GM21528 (cell line): ENCODE results near the gene TUG1.

ENCODE experiments used
- ATAC-seq: cut with Tn5 transposase; IDR thresholded peaks from one replicate; pipeline ENCODE4 v1.9.1; 2021; ENCODE audit warnings: mild to moderate bottlenecking, moderate library complexity; ENCODE audit not compliant: unreplicated experiment, low FRiP score

Gene TUG1

GRCh38 chr22:30947173-30947815 is 21.8 kb upstream of the TUG1 start:
- no peak for ATAC-seq

GRCh38 chr22:30947816-30948454 is 21.1 kb upstream of the TUG1 start:
- no peak for ATAC-seq

GRCh38 chr22:30948930-30949342 is 20.1 kb upstream of the TUG1 start:
- ATAC-seq: no peak

GRCh38 chr22:30949934-30950660 is 19.0 kb upstream of the TUG1 start:
- ATAC-seq: no peak

GRCh38 chr22:30953206-30953605 is 15.9 kb upstream of the TUG1 start:
- ATAC-seq: no peak

GRCh38 chr22:30955153-30955552 is 13.9 kb upstream of the TUG1 start:
- no peak for ATAC-seq

- no peak for ATAC-seq
Measured at GRCh38 chr22:30964858-30965257, 4.2 kb upstream of the TUG1 start.

GRCh38 chr22:30968015-30968923 is 796 bp upstream of the TUG1 start, which contains the start of gene MORC2:
Gene MORC2 (minus strand): TSS chr22:30968774. CDS start chr22:30967889, 885 bp downstream.
- no peak for ATAC-seq

- ATAC-seq: peak; percentile 41
Measured at GRCh38 chr22:30969532-30970355, 679 bp downstream of the TUG1 start.

- ATAC-seq: no peak
Measured at GRCh38 chr22:30970356-30970746, 1.3 kb downstream of the TUG1 start.

GRCh38 chr22:30978304-30978962 is 9.4 kb downstream of the TUG1 start:
- no peak for ATAC-seq

- no peak for ATAC-seq
Measured at GRCh38 chr22:30979932-30980331, 10.9 kb downstream of the TUG1 start.

GRCh38 chr22:30982512-30982911 is 13.4 kb downstream of the TUG1 start:
- ATAC-seq: no peak

GRCh38 chr22:30984317-30984716 is 15.3 kb downstream of the TUG1 start:
- no peak for ATAC-seq

- no peak for ATAC-seq
Measured at GRCh38 chr22:30985561-30986208, 16.6 kb downstream of the TUG1 start.

- no peak for ATAC-seq
Measured at GRCh38 chr22:30989474-30989873, 20.4 kb downstream of the TUG1 start.

GRCh38 chr22:30990690-30991089 is 21.6 kb downstream of the TUG1 start:
- no peak for ATAC-seq

- ATAC-seq: no peak
Measured at GRCh38 chr22:30992565-30992964, 23.5 kb downstream of the TUG1 start.

- no peak for ATAC-seq
Measured at GRCh38 chr22:30994960-30995359, 25.9 kb downstream of the TUG1 start.
